ENCODE results near the gene POLR3B.

GRCh38 chr12:106359646-106360399 lies 2.3 kb downstream of the POLR3B start:
- TF ChIP-seq POLR2A (IDR thresholded peaks at IDR 0.05; ENCODE audit: low read length) (no peak), GATA1 (IDR thresholded peaks at IDR 0.05; ENCODE audit: low read depth, low read length) (no peak)
